Measurements from ENCODE around the gene CCDC137. TPM values are rescaled to one million over a fixed set of nuclear protein-coding genes. Genes with fewer than 3 reads are reported as not detected.

The CCDC137 gene
- total RNA-seq, 1 donor from 2014 or later = 32.1 TPM

GRCh38 chr17:81691608-81692007 is 25.1 kb downstream of the CCDC137 start:
- no peak for TF ChIP-seq CTCF (conservative IDR thresholded peaks at IDR 0.05)

GRCh38 chr17:81693509-81694210 is 27.1 kb downstream of the CCDC137 start:
- H3K36me3 Mint-ChIP-seq = peaks cover 8% of the 10 kb centered on the region

More at GRCh38 chr17:81691608-81692007, 25.1 kb downstream of the CCDC137 start:
- no peak overlapping the region for H3K4me3 Mint-ChIP-seq
- no peaks in the 10 kb centered on the region for H3K9me3 Mint-ChIP-seq
- no peaks in the 10 kb centered on the region for H3K4me1 Mint-ChIP-seq (ENCODE audit: unreplicated experiment)
- DNase-seq (ENCODE audit: extremely low spot score, unreplicated experiment) = no peak
- no peaks in the 10 kb centered on the region for H3K36me3 Mint-ChIP-seq
- H3K27ac Mint-ChIP-seq = no peak overlapping the region
- no peaks in the 10 kb centered on the region for H3K27me3 Mint-ChIP-seq

GRCh38 chr17:81694810-81695209 is 28.3 kb downstream of the CCDC137 start:
- DNase-seq (ENCODE audit: extremely low spot score, unreplicated experiment) = no peak
- no peak for TF ChIP-seq CTCF (conservative IDR thresholded peaks at IDR 0.05)
- Mint-ChIP-seq H3K9me3 (no peaks in the 10 kb centered on the region), H3K27me3 (no peaks in the 10 kb centered on the region), H3K27ac (no peak overlapping the region), H3K4me3 (no peak overlapping the region), H3K36me3 (peaks cover 12% of the 10 kb centered on the region), H3K4me1 (ENCODE audit: unreplicated experiment) (no peaks in the 10 kb centered on the region)

More at GRCh38 chr17:81693509-81694210, 27.1 kb downstream of the CCDC137 start:
- no peak overlapping the region for H3K4me3 Mint-ChIP-seq
- no peak for DNase-seq (ENCODE audit: extremely low spot score, unreplicated experiment)
- H3K4me1 Mint-ChIP-seq (ENCODE audit: unreplicated experiment) = no peaks in the 10 kb centered on the region
- H3K27me3 Mint-ChIP-seq = no peaks in the 10 kb centered on the region
- H3K9me3 Mint-ChIP-seq = no peaks in the 10 kb centered on the region
- no peak overlapping the region for H3K27ac Mint-ChIP-seq
- TF ChIP-seq CTCF (conservative IDR thresholded peaks at IDR 0.05) = no peak

GRCh38 chr17:81695211-81695610 is 28.7 kb downstream of the CCDC137 start:
- DNase-seq (ENCODE audit: extremely low spot score, unreplicated experiment) = no peak
- Mint-ChIP-seq H3K4me1 (ENCODE audit: unreplicated experiment) (no peaks in the 10 kb centered on the region), H3K36me3 (peaks cover 12% of the 10 kb centered on the region), H3K27me3 (no peaks in the 10 kb centered on the region), H3K4me3 (no peak overlapping the region), H3K9me3 (no peaks in the 10 kb centered on the region), H3K27ac (no peak overlapping the region)
- TF ChIP-seq CTCF (conservative IDR thresholded peaks at IDR 0.05) = no peak

GRCh38 chr17:81695801-81696200 is 29.3 kb downstream of the CCDC137 start:
- H3K27me3 Mint-ChIP-seq = no peaks in the 10 kb centered on the region
- no peak overlapping the region for H3K4me3 Mint-ChIP-seq
- TF ChIP-seq CTCF (conservative IDR thresholded peaks at IDR 0.05) = no peak
- no peaks in the 10 kb centered on the region for H3K9me3 Mint-ChIP-seq
- H3K4me1 Mint-ChIP-seq (ENCODE audit: unreplicated experiment) = no peaks in the 10 kb centered on the region
- no peak overlapping the region for H3K27ac Mint-ChIP-seq
- H3K36me3 Mint-ChIP-seq = peaks cover 12% of the 10 kb centered on the region
- no peak for DNase-seq (ENCODE audit: extremely low spot score, unreplicated experiment)

Data from type B pancreatic cell (in vitro differentiated cells).